Panc1 (cell line): ENCODE measurements around the gene ATP10A. TPM values are rescaled to one million over a fixed set of nuclear protein-coding genes. Genes with fewer than 3 reads are reported as not detected.

Experiments used
- ATAC-seq: fragments of 200-7000 bp; cut with Tn5 transposase; 2 replicates; pipeline ENCODE4 v1.9.1; 2020; ENCODE audit warnings: mild to moderate bottlenecking, moderate library complexity
- BruUV-seq: library from RNA; stranded (reverse); fragments of 400-500 nt; replicated peaks from 2 replicates; lab custom pipeline; 2021; lab: Mats Ljungman, UMichigan
- CTCF ChIA-PET: fragments of 300-600 bp; sonication (Branson Sonifier 250); formaldehyde crosslinking; loops from one replicate; lab custom pipeline; 2022; ENCODE audit warnings: antibody characterized with exemption; lab: Charles Lee
- POLR2A ChIA-PET: fragments of 300-600 bp; sonication (Branson Sonifier 250); formaldehyde crosslinking; loops from one replicate; lab custom pipeline; 2022; ENCODE audit warnings: antibody characterized with exemption; lab: Charles Lee
- DNase-seq: peaks from one replicate; pipeline ENCODE4 v3.0.0-alpha.2; 2010; ENCODE audit warnings: low read depth, low spot score
- H3K27ac ChIP-seq: 2 replicates; pipeline ENCODE4 v1.5.1; 2011; ENCODE audit warnings: mild to moderate bottlenecking, low read length, inconsistent platforms
- H3K27me3 ChIP-seq: fragments of 200-500 bp; sonication (Bioruptor generic); 2 replicates; pipeline ENCODE4 v1.6.0; 2014; ENCODE audit warnings: low read length, inconsistent platforms; ENCODE audit not compliant: control insufficient read depth, insufficient read depth
- H3K36me3 ChIP-seq: fragments of 200-500 bp; sonication (Bioruptor generic); 2 replicates; pipeline ENCODE4 v1.5.1; 2014; ENCODE audit warnings: inconsistent platforms, mild to moderate bottlenecking, low read length, moderate library complexity; ENCODE audit not compliant: control insufficient read depth, insufficient read depth
- H3K4me1 ChIP-seq: 2 replicates; pipeline ENCODE4 v1.5.1; 2011; ENCODE audit warnings: inconsistent platforms, mild to moderate bottlenecking, low read length, moderate library complexity; ENCODE audit not compliant: control insufficient read depth, insufficient read depth
- H3K4me3 ChIP-seq, 2 experiments: 2 replicates each; pipeline ENCODE4 v1.5.1; 2011 to 2012; ENCODE audit warnings: low read depth in 2 of 2, low read length in 2 of 2, mild to moderate bottlenecking in 2 of 2, inconsistent platforms in 1 of 2, moderate library complexity in 1 of 2
- H3K9me3 ChIP-seq: fragments of 200-500 bp; sonication (Bioruptor generic); 2 replicates; pipeline ENCODE4 v1.5.1; 2014; ENCODE audit warnings: low read depth, mild to moderate bottlenecking, inconsistent platforms, low read length, moderate library complexity; ENCODE audit not compliant: control insufficient read depth, insufficient read depth
- CTCF ChIP-seq: fragments of 450-650 bp; IDR thresholded peaks from 2 replicates; pipeline ENCODE4 v1.5.1; 2017; ENCODE audit warnings: mild to moderate bottlenecking
- POLR2AphosphoS5 ChIP-seq: IDR thresholded peaks from 2 replicates; pipeline ENCODE4 v1.6.1; 2012; ENCODE audit warnings: mild to moderate bottlenecking, low read depth, low read length, moderate library complexity
- REST ChIP-seq, 2 experiments: IDR thresholded peaks; 2 replicates each; pipeline ENCODE4 v1.6.1; 2011 to 2012; ENCODE audit warnings: low read depth in 2 of 2, control low read depth in 1 of 2, low read length in 1 of 2, mild to moderate bottlenecking in 1 of 2, moderate library complexity in 1 of 2; ENCODE audit not compliant: insufficient read depth in 1 of 2
- SIN3A ChIP-seq: IDR thresholded peaks from 2 replicates; pipeline ENCODE4 v1.6.1; 2012; ENCODE audit warnings: low read depth, mild to moderate bottlenecking, low read length, moderate library complexity, borderline replicate concordance; ENCODE audit not compliant: insufficient read depth
- TCF7L2 ChIP-seq: IDR thresholded peaks from 2 replicates; pipeline ENCODE4 v1.6.1; 2011; ENCODE audit warnings: mild to moderate bottlenecking, low read depth, low read length, inconsistent platforms
- in situ Hi-C: cut with HindIII; loops from 2 replicates; pipeline ENCODE4 v1.10.0; 2016; ENCODE audit warnings: low sequenced_read_pairs, low pct_unique_long_range_greater_than_20kb
- intact Hi-C: fragments of 100-400 bp; cut with micrococcal nuclease; formaldehyde crosslinking; loops from one replicate; pipeline ENCODE4 v1.10.0; 2022; ENCODE audit not compliant: unreplicated experiment
- total RNA-seq: library from RNA; stranded (reverse); gene quantifications from one replicate; pipeline ENCODE4 v1.2.1, GENCODE V29; 2021; ENCODE audit not compliant: unreplicated experiment

The ATP10A gene
- total RNA-seq, 1 experiment from 2014 or later: 0.31 TPM

GRCh38 chr15:25797035-25797434, 66.1 kb downstream of the ATP10A start:
- CTCF ChIA-PET: no interaction called here
- Histone ChIP-seq H3K27me3 (no peaks in the 10 kb centered on the region), H3K4me1 (no peaks in the 10 kb centered on the region), H3K4me3 (no peak overlapping the region), H3K36me3 (no peaks in the 10 kb centered on the region), H3K9me3 (no peaks in the 10 kb centered on the region), H3K27ac (no peak overlapping the region)
- no peak for DNase-seq
- intact Hi-C loops: no loop called here
- POLR2A ChIA-PET: no interaction called here
- TF ChIP-seq TCF7L2 (no peak), CTCF (no peak), SIN3A (no peak), POLR2AphosphoS5 (no peak), REST (IDR thresholded peaks at IDR 0.05; ENCODE audit: insufficient read depth in 1 of 2, low read depth in 2 of 2, low read length in 1 of 2) (no peak)
- ATAC-seq: no peak
- BruUV-seq: no TSS peak
- in situ Hi-C loops: no loop called here

GRCh38 chr15:25796395-25796794, 66.7 kb downstream of the ATP10A start:
- Histone ChIP-seq H3K36me3 (no peaks in the 10 kb centered on the region), H3K27ac (no peak overlapping the region), H3K9me3 (no peaks in the 10 kb centered on the region), H3K4me3 (no peak overlapping the region), H3K27me3 (no peaks in the 10 kb centered on the region), H3K4me1 (no peaks in the 10 kb centered on the region)
- TF ChIP-seq POLR2AphosphoS5 (no peak), TCF7L2 (no peak), REST (IDR thresholded peaks at IDR 0.05; ENCODE audit: insufficient read depth in 1 of 2, low read depth in 2 of 2, low read length in 1 of 2) (no peak), SIN3A (no peak), CTCF (no peak)
- POLR2A ChIA-PET: no interaction called here
- no TSS peak for BruUV-seq
- DNase-seq (no peak), ATAC-seq (no peak)
- intact Hi-C loops (no loop called here), in situ Hi-C loops (no loop called here)
- CTCF ChIA-PET: no interaction called here
